Mucosa of stomach (tissue), 1 donor: Measurements from ENCODE around the gene LRRC32.

Source experiments
- H3K27me3 ChIP-seq: one replicate; pipeline ENCODE4 v1.7.0; 2013; ENCODE audit warnings: mild to moderate bottlenecking, low read length; ENCODE audit not compliant: control insufficient read depth, insufficient read depth
- H3K36me3 ChIP-seq: one replicate; pipeline ENCODE4 v1.7.0; 2013; ENCODE audit warnings: low read length; ENCODE audit not compliant: control insufficient read depth, insufficient read depth
- H3K4me1 ChIP-seq: one replicate; pipeline ENCODE4 v1.7.0; 2013; ENCODE audit warnings: mild to moderate bottlenecking, low read length; ENCODE audit not compliant: control insufficient read depth, insufficient read depth
- H3K4me3 ChIP-seq: one replicate; pipeline ENCODE4 v1.7.0; 2013; ENCODE audit warnings: low read length
- H3K9ac ChIP-seq: one replicate; pipeline ENCODE4 v1.7.0; 2013; ENCODE audit warnings: mild to moderate bottlenecking, low read length, moderate library complexity
- H3K9me3 ChIP-seq: one replicate; pipeline ENCODE4 v1.7.0; 2013; ENCODE audit warnings: mild to moderate bottlenecking, low read length, moderate library complexity; ENCODE audit not compliant: control insufficient read depth
- donor health status: Pancreatic carcinoma.

Gene LRRC32

GRCh38 chr11:76657187-76658170, 13.1 kb downstream of the LRRC32 start:
- no peaks in the 10 kb centered on the region for H3K27me3 ChIP-seq
- no peak overlapping the region for H3K4me3 ChIP-seq
- H3K9me3 ChIP-seq: no peaks in the 10 kb centered on the region
- no peaks in the 10 kb centered on the region for H3K36me3 ChIP-seq
- H3K9ac ChIP-seq: no peak overlapping the region
- peaks cover 5% of the 10 kb centered on the region for H3K4me1 ChIP-seq

GRCh38 chr11:76656571-76657081, 13.9 kb downstream of the LRRC32 start:
- no peaks in the 10 kb centered on the region for H3K9me3 ChIP-seq
- peaks cover 5% of the 10 kb centered on the region for H3K4me1 ChIP-seq
- no peaks in the 10 kb centered on the region for H3K36me3 ChIP-seq
- H3K4me3 ChIP-seq: no peak overlapping the region
- no peaks in the 10 kb centered on the region for H3K27me3 ChIP-seq
- no peak overlapping the region for H3K9ac ChIP-seq

GRCh38 chr11:76656050-76656531, 14.5 kb downstream of the LRRC32 start:
- no peaks in the 10 kb centered on the region for H3K9me3 ChIP-seq
- H3K4me1 ChIP-seq: peaks cover 5% of the 10 kb centered on the region
- H3K9ac ChIP-seq: no peak overlapping the region
- no peak overlapping the region for H3K4me3 ChIP-seq
- H3K36me3 ChIP-seq: no peaks in the 10 kb centered on the region
- no peaks in the 10 kb centered on the region for H3K27me3 ChIP-seq

- Histone ChIP-seq H3K36me3 (no peaks in the 10 kb centered on the region), H3K9ac (no peak overlapping the region), H3K9me3 (no peaks in the 10 kb centered on the region), H3K4me1 (peaks cover 5% of the 10 kb centered on the region), H3K4me3 (no peak overlapping the region), H3K27me3 (no peaks in the 10 kb centered on the region)
Observed at GRCh38 chr11:76655501-76656049, 15.0 kb downstream of the LRRC32 start.

- no peak overlapping the region for H3K4me3 ChIP-seq
- H3K9me3 ChIP-seq: no peaks in the 10 kb centered on the region
- H3K27me3 ChIP-seq: no peaks in the 10 kb centered on the region
- H3K9ac ChIP-seq: no peak overlapping the region
- peaks cover 5% of the 10 kb centered on the region for H3K4me1 ChIP-seq
- no peaks in the 10 kb centered on the region for H3K36me3 ChIP-seq
Observed at GRCh38 chr11:76654980-76655379, 15.6 kb downstream of the LRRC32 start.

GRCh38 chr11:76654298-76654851, 16.2 kb downstream of the LRRC32 start:
- no peak overlapping the region for H3K4me3 ChIP-seq
- no peaks in the 10 kb centered on the region for H3K36me3 ChIP-seq
- H3K9ac ChIP-seq: no peak overlapping the region
- H3K27me3 ChIP-seq: no peaks in the 10 kb centered on the region
- H3K9me3 ChIP-seq: no peaks in the 10 kb centered on the region
- H3K4me1 ChIP-seq: peaks cover 5% of the 10 kb centered on the region

GRCh38 chr11:76653674-76654284, 16.8 kb downstream of the LRRC32 start:
- Histone ChIP-seq H3K9me3 (no peaks in the 10 kb centered on the region), H3K36me3 (no peaks in the 10 kb centered on the region), H3K9ac (no peak overlapping the region), H3K27me3 (no peaks in the 10 kb centered on the region), H3K4me1 (peaks cover 5% of the 10 kb centered on the region), H3K4me3 (no peak overlapping the region)

- H3K9ac ChIP-seq: no peak overlapping the region
- H3K36me3 ChIP-seq: no peaks in the 10 kb centered on the region
- no peak overlapping the region for H3K4me3 ChIP-seq
- H3K27me3 ChIP-seq: no peaks in the 10 kb centered on the region
- peaks cover 5% of the 10 kb centered on the region for H3K4me1 ChIP-seq
- no peaks in the 10 kb centered on the region for H3K9me3 ChIP-seq
Observed at GRCh38 chr11:76653012-76653673, 17.4 kb downstream of the LRRC32 start.

- Histone ChIP-seq H3K9ac (no peak overlapping the region), H3K36me3 (no peaks in the 10 kb centered on the region)
Observed at GRCh38 chr11:76649851-76650372, 20.6 kb downstream of the LRRC32 start.

GRCh38 chr11:76649011-76649410, 21.5 kb downstream of the LRRC32 start:
- Histone ChIP-seq H3K9me3 (no peaks in the 10 kb centered on the region), H3K4me3 (no peak overlapping the region), H3K36me3 (no peaks in the 10 kb centered on the region), H3K9ac (no peak overlapping the region), H3K27me3 (no peaks in the 10 kb centered on the region), H3K4me1 (no peaks in the 10 kb centered on the region)

More at GRCh38 chr11:76649851-76650372, 20.6 kb downstream of the LRRC32 start:
- Histone ChIP-seq H3K4me3 (no peak overlapping the region), H3K9me3 (no peaks in the 10 kb centered on the region), H3K4me1 (peaks cover 2% of the 10 kb centered on the region), H3K27me3 (no peaks in the 10 kb centered on the region)

GRCh38 chr11:76648061-76648460, 22.5 kb downstream of the LRRC32 start:
- Histone ChIP-seq H3K4me3 (no peak overlapping the region), H3K4me1 (no peaks in the 10 kb centered on the region), H3K36me3 (no peaks in the 10 kb centered on the region), H3K9me3 (no peaks in the 10 kb centered on the region), H3K27me3 (no peaks in the 10 kb centered on the region), H3K9ac (no peak overlapping the region)
